Chondrocyte (in vitro differentiated cells): Measurements from ENCODE around the gene NFKB1. TPM values are rescaled to one million over a fixed set of nuclear protein-coding genes. Genes with fewer than 3 reads are reported as not detected.
A peak's percentile ranks its signal among the peaks of the same experiment; 100 is the strongest.

Experiments used
- DNase-seq: peaks from one replicate; pipeline ENCODE4 v3.0.0; 2021; ENCODE audit warnings: mixed read lengths, low spot score
- H3K27ac Mint-ChIP-seq: one replicate; pipeline ENCODE4 v1.8.0; 2021; ENCODE audit warnings: mild to moderate bottlenecking, moderate library complexity, mixed read lengths; ENCODE audit not compliant: unreplicated experiment
- H3K27me3 Mint-ChIP-seq: 2 replicates; pipeline ENCODE4 v1.8.0; 2021; ENCODE audit warnings: low read depth, mixed read lengths
- H3K36me3 Mint-ChIP-seq: 2 replicates; pipeline ENCODE4 v1.8.0; 2021; ENCODE audit warnings: low read depth, mixed read lengths
- H3K4me1 Mint-ChIP-seq: 2 replicates; pipeline ENCODE4 v1.8.0; 2021; ENCODE audit warnings: low read depth, mild to moderate bottlenecking, mixed read lengths
- H3K4me3 Mint-ChIP-seq: one replicate; pipeline ENCODE4 v1.8.0; 2021; ENCODE audit warnings: mild to moderate bottlenecking, moderate library complexity, mixed read lengths; ENCODE audit not compliant: unreplicated experiment
- H3K9me3 Mint-ChIP-seq: 2 replicates; pipeline ENCODE4 v1.8.0; 2021; ENCODE audit warnings: low read depth, mixed read lengths
- CTCF ChIP-seq: fragments of 200-600 bp; sonication (generic); IDR thresholded peaks from 2 replicates; pipeline ENCODE4 v1.5.0; 2021; ENCODE audit warnings: antibody characterized with exemption, mild to moderate bottlenecking, moderate library complexity
- total RNA-seq: library from RNA; stranded (reverse); gene quantifications from 3 replicates; pipeline ENCODE4 v1.2.1, GENCODE V29; 2021

Gene NFKB1
- total RNA-seq, 1 donor from 2014 or later: 24.4 TPM

- H3K4me3 Mint-ChIP-seq: no peak overlapping the region
- no peak for DNase-seq
- TF ChIP-seq CTCF: no peak
- H3K9me3 Mint-ChIP-seq: peaks cover 15% of the 10 kb centered on the region
- peaks cover 46% of the 10 kb centered on the region for H3K36me3 Mint-ChIP-seq
- no peak overlapping the region for H3K27ac Mint-ChIP-seq
- H3K4me1 Mint-ChIP-seq: peaks cover 9% of the 10 kb centered on the region
- H3K27me3 Mint-ChIP-seq: no peaks in the 10 kb centered on the region
Observed at GRCh38 chr4:102593147-102593546, 92.0 kb downstream of the NFKB1 start.

- Mint-ChIP-seq H3K4me1 (peaks cover 18% of the 10 kb centered on the region), H3K27me3 (no peaks in the 10 kb centered on the region), H3K27ac (no peak overlapping the region), H3K9me3 (peaks cover 15% of the 10 kb centered on the region), H3K4me3 (no peak overlapping the region), H3K36me3 (peaks cover 45% of the 10 kb centered on the region)
- no peak for DNase-seq
- no peak for TF ChIP-seq CTCF
Observed at GRCh38 chr4:102594000-102594399, 92.8 kb downstream of the NFKB1 start.

GRCh38 chr4:102596532-102596931 lies 95.4 kb downstream of the NFKB1 start:
- DNase-seq: no peak
- TF ChIP-seq CTCF: no peak
- Mint-ChIP-seq H3K9me3 (peaks cover 5% of the 10 kb centered on the region), H3K27me3 (no peaks in the 10 kb centered on the region), H3K27ac (no peak overlapping the region), H3K4me1 (peaks cover 32% of the 10 kb centered on the region), H3K4me3 (no peak overlapping the region), H3K36me3 (peaks cover 32% of the 10 kb centered on the region)

- Mint-ChIP-seq H3K9me3 (no peaks in the 10 kb centered on the region), H3K36me3 (peaks cover 29% of the 10 kb centered on the region), H3K27ac (peak overlapping the region; percentile 92), H3K27me3 (no peaks in the 10 kb centered on the region), H3K4me1 (peaks cover 36% of the 10 kb centered on the region), H3K4me3 (no peak overlapping the region)
- TF ChIP-seq CTCF: no peak
- DNase-seq: no peak
Observed at GRCh38 chr4:102598086-102598761, 97.1 kb downstream of the NFKB1 start.

GRCh38 chr4:102598762-102599374 lies 97.7 kb downstream of the NFKB1 start:
- peaks cover 33% of the 10 kb centered on the region for H3K36me3 Mint-ChIP-seq
- H3K4me1 Mint-ChIP-seq: peaks cover 42% of the 10 kb centered on the region
- peak overlapping the region; percentile 92 for H3K27ac Mint-ChIP-seq
- no peaks in the 10 kb centered on the region for H3K9me3 Mint-ChIP-seq
- no peak overlapping the region for H3K4me3 Mint-ChIP-seq
- DNase-seq: no peak
- H3K27me3 Mint-ChIP-seq: no peaks in the 10 kb centered on the region
- no peak for TF ChIP-seq CTCF
